GM12875 (cell line): ENCODE data around the gene KIF5C.

Source experiments
- H3K4me3 ChIP-seq: one replicate; pipeline ENCODE4 v1.5.1; 2011; ENCODE audit warnings: low read depth, low read length, control low read depth
- TF ChIP-seq, protein P1 (sequence below): IDR thresholded peaks from 2 replicates; pipeline ENCODE4 v1.5.1; 2011; ENCODE audit warnings: low read depth, mild to moderate bottlenecking, control low read depth, inconsistent platforms, low read length, moderate library complexity, borderline replicate concordance; ENCODE audit not compliant: insufficient read depth

The KIF5C gene

GRCh38 chr2:148900350-148900837, 25.4 kb downstream of the KIF5C start:
- no peak overlapping the region for H3K4me3 ChIP-seq
- TF ChIP-seq, protein P1, sequence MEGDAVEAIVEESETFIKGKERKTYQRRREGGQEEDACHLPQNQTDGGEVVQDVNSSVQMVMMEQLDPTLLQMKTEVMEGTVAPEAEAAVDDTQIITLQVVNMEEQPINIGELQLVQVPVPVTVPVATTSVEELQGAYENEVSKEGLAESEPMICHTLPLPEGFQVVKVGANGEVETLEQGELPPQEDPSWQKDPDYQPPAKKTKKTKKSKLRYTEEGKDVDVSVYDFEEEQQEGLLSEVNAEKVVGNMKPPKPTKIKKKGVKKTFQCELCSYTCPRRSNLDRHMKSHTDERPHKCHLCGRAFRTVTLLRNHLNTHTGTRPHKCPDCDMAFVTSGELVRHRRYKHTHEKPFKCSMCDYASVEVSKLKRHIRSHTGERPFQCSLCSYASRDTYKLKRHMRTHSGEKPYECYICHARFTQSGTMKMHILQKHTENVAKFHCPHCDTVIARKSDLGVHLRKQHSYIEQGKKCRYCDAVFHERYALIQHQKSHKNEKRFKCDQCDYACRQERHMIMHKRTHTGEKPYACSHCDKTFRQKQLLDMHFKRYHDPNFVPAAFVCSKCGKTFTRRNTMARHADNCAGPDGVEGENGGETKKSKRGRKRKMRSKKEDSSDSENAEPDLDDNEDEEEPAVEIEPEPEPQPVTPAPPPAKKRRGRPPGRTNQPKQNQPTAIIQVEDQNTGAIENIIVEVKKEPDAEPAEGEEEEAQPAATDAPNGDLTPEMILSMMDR: no peak

DNA sequence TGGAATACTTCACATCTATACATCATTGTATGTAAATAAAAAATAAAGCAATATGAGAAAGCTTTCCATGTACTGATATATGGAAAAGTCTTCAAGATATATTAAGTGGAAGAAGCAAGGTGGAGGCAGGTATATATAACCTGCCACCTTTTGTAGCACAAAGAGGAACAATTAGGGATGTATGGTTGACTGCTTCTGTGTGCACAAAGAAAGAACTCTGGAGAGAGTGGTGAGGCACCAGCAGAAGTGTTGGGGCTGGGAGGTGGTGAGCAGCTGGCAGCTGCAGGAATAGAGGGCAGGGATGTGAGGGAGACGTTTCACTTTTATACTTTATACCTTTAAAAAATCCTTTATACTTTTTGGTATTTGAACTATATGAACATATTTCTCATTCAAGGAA, 26.1 kb downstream of the KIF5C start:
- TF ChIP-seq, protein P1: no peak
- H3K4me3 ChIP-seq: no peak overlapping the region

DNA sequence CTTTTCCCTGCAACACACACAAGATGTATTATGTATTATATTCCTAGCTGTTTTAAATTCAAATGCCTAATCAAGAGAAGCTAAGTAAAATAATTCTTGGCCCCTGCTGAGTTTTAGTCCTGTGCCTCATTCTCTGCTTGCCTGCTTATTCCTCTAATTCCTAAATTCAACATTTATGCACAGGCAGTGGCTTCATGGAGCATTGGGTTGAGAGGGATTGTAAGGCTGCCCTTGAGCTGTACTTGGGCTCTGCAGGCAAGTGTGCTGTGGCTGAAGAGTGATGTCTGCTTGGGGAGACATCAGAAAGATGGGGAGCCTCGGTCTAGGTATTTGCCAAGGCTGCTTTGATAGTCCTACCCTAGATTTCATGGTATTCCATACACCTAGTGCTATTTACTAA, 27.8 kb downstream of the KIF5C start:
- H3K4me3 ChIP-seq: no peak overlapping the region
- TF ChIP-seq, protein P1: no peak

- TF ChIP-seq, protein P1: no peak
- no peak overlapping the region for H3K4me3 ChIP-seq
Observed at GRCh38 chr2:148903294-148903693, 28.3 kb downstream of the KIF5C start.

GRCh38 chr2:148903979-148904378, 29.0 kb downstream of the KIF5C start:
- TF ChIP-seq, protein P1: no peak
- no peak overlapping the region for H3K4me3 ChIP-seq

DNA sequence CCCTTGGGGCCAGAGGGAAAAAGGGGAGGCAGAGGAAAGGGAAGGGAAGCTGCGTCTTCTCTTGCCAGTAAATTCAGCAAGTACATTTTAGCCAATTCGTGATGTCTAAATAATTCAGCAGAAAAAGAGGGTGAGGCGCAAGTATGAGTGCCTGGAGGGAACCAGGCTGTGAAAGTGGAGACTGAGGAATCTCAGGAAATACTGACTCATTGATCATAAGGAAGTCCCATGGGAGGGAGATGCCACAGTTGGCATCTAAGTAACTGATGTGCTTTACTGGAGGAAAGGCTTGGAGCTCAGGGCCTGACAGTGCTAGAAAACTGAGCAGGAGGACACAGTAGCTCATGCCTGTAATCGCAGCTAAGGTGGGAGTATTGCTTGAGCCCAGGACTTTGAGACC, 31.1 kb downstream of the KIF5C start:
- H3K4me3 ChIP-seq: no peak overlapping the region
- TF ChIP-seq, protein P1: no peak

- TF ChIP-seq, protein P1: no peak
Observed at GRCh38 chr2:148907085-148907785, 32.2 kb downstream of the KIF5C start.

More at GRCh38 chr2:148907085-148907785, 32.2 kb downstream of the KIF5C start:
- H3K4me3 ChIP-seq: no peak overlapping the region
